Limb (tissue), 2 donors: ENCODE results near the gene ITGB8.

Experiments used
- DNase-seq, 2 donors: peaks; one replicate each; pipeline ENCODE4 v3.0.0-alpha.2; 2016; ENCODE audit errors: extremely low spot score in 2 of 2

Gene ITGB8

DNA sequence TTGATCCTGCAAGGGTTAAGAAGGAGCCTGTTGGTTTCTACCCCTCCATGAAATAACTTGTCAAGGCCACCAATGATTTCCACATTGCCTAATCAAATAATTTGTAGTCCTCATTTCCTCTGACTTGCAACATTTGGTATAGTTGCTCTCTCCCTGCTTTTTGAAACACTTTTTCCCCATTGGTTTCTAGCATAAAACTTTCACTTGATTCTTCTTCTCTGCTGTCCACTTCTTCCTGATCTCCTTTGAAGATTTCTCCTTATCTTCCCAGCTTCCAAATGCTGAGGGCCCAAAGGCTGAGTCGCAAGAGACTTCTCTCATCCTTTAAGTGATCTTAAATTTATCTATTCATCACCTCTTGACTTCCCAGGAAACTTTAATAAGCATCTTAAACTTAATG lies 134.2 kb downstream of the ITGB8 start:
- no peak for DNase-seq
